GM23338 (cell line): ENCODE data around the gene KLHDC8B. TPM values are rescaled to one million over a fixed set of nuclear protein-coding genes. Genes with fewer than 3 reads are reported as not detected.

ENCODE experiments used
- polyA plus RNA-seq: library from polyadenylated mRNA; unstranded; fragments of >200 nt; fragmentation: Nextera tagmentation; extraction: Ambion mirVana; gene quantifications from 2 replicates; pipeline ENCODE4 v1.2.1, GENCODE V29; 2016
- total RNA-seq: library from RNA; depleted of rRNA; stranded (reverse); fragments of >200 nt; shearing (Covaris generic); gene quantifications from 2 replicates; pipeline ENCODE4 v1.2.3, GENCODE V29; 2014; rRNA removed

The KLHDC8B gene
- total and polyA plus RNA-seq, 2 experiments from 2014 or later = 4.7 to 11.1 TPM

Other genes with a start within 250 kb of the KLHDC8B start
- 22.1 and 28.7 TPM in 2 replicates for gene P4HTM, start 181.4 kb upstream of the KLHDC8B start, total RNA-seq
- 15.9 and 17.9 TPM in 2 replicates for gene P4HTM, start 181.4 kb upstream of the KLHDC8B start, polyA plus RNA-seq
- gene WDR6, start 164.2 kb upstream of the KLHDC8B start, total RNA-seq = 151 and 156 TPM in 2 replicates
- 76.5 and 83.7 TPM in 2 replicates for gene WDR6, start 164.2 kb upstream of the KLHDC8B start, polyA plus RNA-seq
- gene DALRD3, start 153.0 kb upstream of the KLHDC8B start, total RNA-seq = 38.0 and 57.7 TPM in 2 replicates
- 31.0 and 31.3 TPM in 2 replicates for gene DALRD3, start 153.0 kb upstream of the KLHDC8B start, polyA plus RNA-seq
- gene NDUFAF3, start 149.5 kb upstream of the KLHDC8B start, total RNA-seq = 32.3 and 49.9 TPM in 2 replicates
- gene NDUFAF3, start 149.5 kb upstream of the KLHDC8B start, polyA plus RNA-seq = 118 and 122 TPM in 2 replicates
- gene IMPDH2, start 142.2 kb upstream of the KLHDC8B start, total RNA-seq = 297 and 314 TPM in 2 replicates
- gene IMPDH2, start 142.2 kb upstream of the KLHDC8B start, polyA plus RNA-seq = 198 and 216 TPM in 2 replicates
- gene QRICH1, start 77.5 kb upstream of the KLHDC8B start, total RNA-seq = 114 and 149 TPM in 2 replicates
- 66.9 and 71.2 TPM in 2 replicates for gene QRICH1, start 77.5 kb upstream of the KLHDC8B start, polyA plus RNA-seq
- gene QARS1, start 66.8 kb upstream of the KLHDC8B start, total RNA-seq = 301 and 373 TPM in 2 replicates
- 173 and 189 TPM in 2 replicates for gene QARS1, start 66.8 kb upstream of the KLHDC8B start, polyA plus RNA-seq
- gene USP19, start 50.8 kb upstream of the KLHDC8B start, total RNA-seq = 56.9 and 62.0 TPM in 2 replicates
- gene USP19, start 50.8 kb upstream of the KLHDC8B start, polyA plus RNA-seq = 13.2 and 14.0 TPM in 2 replicates
- 106 and 154 TPM in 2 replicates for gene LAMB2, start 38.5 kb upstream of the KLHDC8B start, total RNA-seq
- 71.0 and 71.3 TPM in 2 replicates for gene LAMB2, start 38.5 kb upstream of the KLHDC8B start, polyA plus RNA-seq
- gene CCDC71, start 5.3 kb upstream of the KLHDC8B start, total RNA-seq = 37.4 and 44.2 TPM in 2 replicates
- 1.9 and 2.6 TPM in 2 replicates for gene CCDC71, start 5.3 kb upstream of the KLHDC8B start, polyA plus RNA-seq
- gene C3orf62, start 105.6 kb downstream of the KLHDC8B start, total RNA-seq = 2.4 and 5.4 TPM in 2 replicates
- 1.6 and 3.3 TPM in 2 replicates for gene C3orf62, start 105.6 kb downstream of the KLHDC8B start, polyA plus RNA-seq
- gene USP4, start 168.5 kb downstream of the KLHDC8B start, total RNA-seq = 13.3 and 16.9 TPM in 2 replicates
- 20.3 and 27.8 TPM in 2 replicates for gene USP4, start 168.5 kb downstream of the KLHDC8B start, polyA plus RNA-seq
- 228 and 247 TPM in 2 replicates for gene GPX1, start 186.8 kb downstream of the KLHDC8B start, total RNA-seq
- 394 and 404 TPM in 2 replicates for gene GPX1, start 186.8 kb downstream of the KLHDC8B start, polyA plus RNA-seq
- 373 and 421 TPM in 2 replicates for gene RHOA, start 240.4 kb downstream of the KLHDC8B start, total RNA-seq
- 234 and 248 TPM in 2 replicates for gene RHOA, start 240.4 kb downstream of the KLHDC8B start, polyA plus RNA-seq
- gene TCTA, start 240.8 kb downstream of the KLHDC8B start, total RNA-seq = 5.0 and 9.7 TPM in 2 replicates
- gene TCTA, start 240.8 kb downstream of the KLHDC8B start, polyA plus RNA-seq = 3.9 and 4.0 TPM in 2 replicates